ENCODE measurements around the gene TBCD. TPM values are rescaled to one million over a fixed set of nuclear protein-coding genes. Genes with fewer than 3 reads are reported as not detected.
"Not testable (repeated sequence)": the region's sequence is repeated elsewhere in the genome, so short reads cannot be mapped to it uniquely, and the experiment has no call there.

TBCD gene
- total and polyA plus RNA-seq, 2 experiments from 2014 or later: 19.3 to 33.8 TPM

DNA sequence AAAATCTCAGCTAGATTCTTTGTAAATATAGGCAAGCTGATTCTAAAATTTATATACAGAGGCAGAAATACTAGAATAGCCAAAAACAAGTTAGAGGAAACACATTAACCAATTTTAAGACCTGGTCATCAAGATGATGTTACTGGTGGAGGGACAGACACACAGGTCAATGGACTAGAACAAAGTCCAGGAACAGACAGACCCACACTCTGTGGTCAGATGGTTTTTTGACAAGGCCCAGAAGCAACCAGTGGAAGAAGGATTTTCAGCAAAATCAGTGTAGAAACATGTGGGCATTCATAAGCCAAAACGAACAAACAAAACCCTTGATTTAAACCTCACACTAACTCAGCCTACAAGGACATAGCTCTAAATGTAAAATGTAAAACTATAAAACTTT lies 227.9 kb downstream of the TBCD start:
- no peak overlapping the region for H3K4me3 ChIP-seq
- no peak for TF ChIP-seq EZH2 (IDR thresholded peaks at IDR 0.05; ENCODE audit: insufficient read depth, poor library complexity, severe bottlenecking)
- H3K9me2 ChIP-seq (ENCODE audit: insufficient read depth): no peaks in the 10 kb centered on the region
- H3K36me3 ChIP-seq (ENCODE audit: low read depth): no peaks in the 10 kb centered on the region
- no peaks in the 10 kb centered on the region for H3K27me3 ChIP-seq (replicated peaks; ENCODE audit: insufficient read depth)
- in situ Hi-C loops (cut with MboI): no loop called here
- no peaks in the 10 kb centered on the region for H4K20me1 ChIP-seq (ENCODE audit: insufficient read depth)
- no peaks in the 10 kb centered on the region for H3K4me1 ChIP-seq (ENCODE audit: insufficient read depth)
- WGBS, 2 experiments (ENCODE audit: low coverage in 1 of 2, low lambda C conversion rate in 2 of 2, missing lambda C conversion rate in 2 of 2): 90 to 92% methylated on average over 1 of the region's 1 CpG
- H3K4me2 ChIP-seq (ENCODE audit: unreplicated experiment): no peak overlapping the region
- H3K79me2 ChIP-seq (ENCODE audit: insufficient read depth): no peaks in the 10 kb centered on the region
- no peak overlapping the region for H3K27ac ChIP-seq
- H3K9me3 ChIP-seq (ENCODE audit: low read depth): no peaks in the 10 kb centered on the region
- no peak for DNase-seq
- 0 out of 2 replicates have a peak, but pooled peaks cover 7% of the 10 kb centered on the region for H3F3A ChIP-seq (ENCODE audit: insufficient read depth)
- H3K9ac ChIP-seq: no peak overlapping the region
- H2AFZ ChIP-seq: no peak overlapping the region

GRCh38 chr17:82980632-82981031 lies 228.8 kb downstream of the TBCD start:
- no peaks in the 10 kb centered on the region for H3K9me3 ChIP-seq (ENCODE audit: low read depth)
- whole genome bisulfite sequencing, 2 experiments (ENCODE audit: low coverage in 1 of 2, low lambda C conversion rate in 2 of 2, missing lambda C conversion rate in 2 of 2): 79 to 82% methylated on average over 9 of the region's 9 CpGs
- no peaks in the 10 kb centered on the region for H3K36me3 ChIP-seq (ENCODE audit: low read depth)
- no peaks in the 10 kb centered on the region for H3K9me2 ChIP-seq (ENCODE audit: insufficient read depth)
- H3K27me3 ChIP-seq (replicated peaks; ENCODE audit: insufficient read depth): no peaks in the 10 kb centered on the region
- no peak overlapping the region for H3K9ac ChIP-seq
- TF ChIP-seq EZH2phosphoT487 (IDR thresholded peaks at IDR 0.05; ENCODE audit: insufficient read depth, low read depth) (no peak), EZH2 (IDR thresholded peaks at IDR 0.05; ENCODE audit: insufficient read depth, poor library complexity, severe bottlenecking) (no peak)
- H3K4me2 ChIP-seq (ENCODE audit: unreplicated experiment): no peak overlapping the region
- no peaks in the 10 kb centered on the region for H4K20me1 ChIP-seq (ENCODE audit: insufficient read depth)
- no peak overlapping the region for H3K4me3 ChIP-seq
- 0 out of 2 replicates have a peak, but pooled peaks cover 7% of the 10 kb centered on the region for H3F3A ChIP-seq (ENCODE audit: insufficient read depth)
- H3K79me2 ChIP-seq (ENCODE audit: insufficient read depth): no peaks in the 10 kb centered on the region
- no peak overlapping the region for H3K27ac ChIP-seq
- H3K4me1 ChIP-seq (ENCODE audit: insufficient read depth): no peaks in the 10 kb centered on the region
- no peak overlapping the region for H2AFZ ChIP-seq
- DNase-seq: no peak
- in situ Hi-C loops (cut with MboI): no loop called here

DNA sequence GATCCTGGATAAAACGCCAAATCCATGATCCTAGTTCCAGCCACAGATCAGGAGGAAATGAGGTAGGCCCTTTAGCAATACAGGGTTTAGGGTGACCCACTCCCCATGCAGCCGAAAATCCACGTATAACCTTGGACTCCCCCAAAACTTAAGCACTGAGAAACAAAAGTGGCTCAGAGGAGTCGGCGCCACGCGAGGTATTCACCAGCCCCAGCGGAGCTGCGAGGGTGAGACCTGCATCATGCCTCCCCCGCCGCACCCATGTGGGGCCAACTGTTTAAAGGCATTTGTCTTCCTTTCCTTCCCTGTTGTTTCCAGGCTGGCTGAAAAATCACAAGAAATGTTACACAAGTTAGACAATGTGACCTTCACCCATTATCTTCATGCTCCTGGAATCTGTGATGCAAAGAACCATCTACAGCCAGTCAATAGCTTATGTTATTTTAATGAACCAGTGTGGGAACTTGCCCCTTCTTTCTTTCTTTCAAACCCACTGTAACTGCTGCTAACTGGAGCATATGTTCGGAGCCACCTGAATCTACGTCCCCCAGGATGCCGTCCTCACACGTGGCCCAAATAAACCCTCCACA lies 229.4 kb downstream of the TBCD start:
- H3K4me3 ChIP-seq: no peak overlapping the region
- H3F3A ChIP-seq (ENCODE audit: insufficient read depth): 0 out of 2 replicates have a peak, but pooled peaks cover 7% of the 10 kb centered on the region
- no peak overlapping the region for H3K27ac ChIP-seq
- no peak overlapping the region for H2AFZ ChIP-seq
- DNase-seq: no peak
- H3K27me3 ChIP-seq (replicated peaks; ENCODE audit: insufficient read depth): no peaks in the 10 kb centered on the region
- no peaks in the 10 kb centered on the region for H3K9me3 ChIP-seq (ENCODE audit: low read depth)
- in situ Hi-C loops (cut with MboI): no loop called here
- H3K36me3 ChIP-seq (ENCODE audit: low read depth): no peaks in the 10 kb centered on the region
- H3K4me2 ChIP-seq (ENCODE audit: unreplicated experiment): no peak overlapping the region
- H3K9me2 ChIP-seq (ENCODE audit: insufficient read depth): no peaks in the 10 kb centered on the region
- H3K79me2 ChIP-seq (ENCODE audit: insufficient read depth): no peaks in the 10 kb centered on the region
- 90% methylated on average over 15 of the region's 15 CpGs for WGBS, 2 experiments (ENCODE audit: low coverage in 1 of 2, low lambda C conversion rate in 2 of 2, missing lambda C conversion rate in 2 of 2)
- TF ChIP-seq EZH2phosphoT487 (IDR thresholded peaks at IDR 0.05; ENCODE audit: insufficient read depth, low read depth) (no peak), EZH2 (IDR thresholded peaks at IDR 0.05; ENCODE audit: insufficient read depth, poor library complexity, severe bottlenecking) (no peak)
- no peak overlapping the region for H3K9ac ChIP-seq
- no peaks in the 10 kb centered on the region for H3K4me1 ChIP-seq (ENCODE audit: insufficient read depth)
- H4K20me1 ChIP-seq (ENCODE audit: insufficient read depth): no peaks in the 10 kb centered on the region

- DNase-seq: no peak
- no peak overlapping the region for H3K4me3 ChIP-seq
- no peak overlapping the region for H3K9ac ChIP-seq
- no peak overlapping the region for H3K27ac ChIP-seq
- H3K9me3 ChIP-seq (ENCODE audit: low read depth): no peaks in the 10 kb centered on the region
- no peaks in the 10 kb centered on the region for H4K20me1 ChIP-seq (ENCODE audit: insufficient read depth)
- no peak for TF ChIP-seq EZH2phosphoT487 (IDR thresholded peaks at IDR 0.05; ENCODE audit: insufficient read depth, low read depth)
- TF ChIP-seq EZH2 (IDR thresholded peaks at IDR 0.05; ENCODE audit: insufficient read depth, poor library complexity, severe bottlenecking): no peak
- H2AFZ ChIP-seq: no peak overlapping the region
- H3K36me3 ChIP-seq (ENCODE audit: low read depth): no peaks in the 10 kb centered on the region
- no peaks in the 10 kb centered on the region for H3K27me3 ChIP-seq (replicated peaks; ENCODE audit: insufficient read depth)
- no peaks in the 10 kb centered on the region for H3K4me1 ChIP-seq (ENCODE audit: insufficient read depth)
- no peaks in the 10 kb centered on the region for H3K9me2 ChIP-seq (ENCODE audit: insufficient read depth)
- 85 to 91% methylated on average over 13 to 24 of the region's 27 CpGs for WGBS, 2 experiments (ENCODE audit: low coverage in 1 of 2, low lambda C conversion rate in 2 of 2, missing lambda C conversion rate in 2 of 2)
- H3F3A ChIP-seq (ENCODE audit: insufficient read depth): 0 out of 2 replicates have a peak, but pooled peaks cover 7% of the 10 kb centered on the region
- H3K4me2 ChIP-seq (ENCODE audit: unreplicated experiment): no peak overlapping the region
- no peaks in the 10 kb centered on the region for H3K79me2 ChIP-seq (ENCODE audit: insufficient read depth)
- in situ Hi-C loops (cut with MboI): no loop called here
Observed at GRCh38 chr17:82983510-82984248, 231.8 kb downstream of the TBCD start.

DNA sequence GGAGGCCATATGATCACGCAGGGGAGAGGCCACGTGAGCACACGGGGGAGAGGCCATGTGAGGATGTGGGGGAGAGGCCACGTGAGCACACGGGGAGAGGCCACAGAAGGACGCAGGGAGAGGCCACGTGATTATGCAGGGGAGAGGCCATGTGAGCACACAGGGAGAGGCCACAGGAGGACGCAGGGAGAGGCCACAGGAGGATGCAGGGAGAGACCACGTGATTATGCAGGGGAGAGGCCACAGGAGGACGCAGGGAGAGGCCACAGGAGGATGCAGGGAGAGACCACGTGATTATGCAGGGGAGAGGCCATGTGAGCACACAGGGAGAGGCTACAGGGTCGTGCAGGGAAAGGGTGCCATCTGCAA lies 232.4 kb downstream of the TBCD start:
- H3K9me2 ChIP-seq (ENCODE audit: insufficient read depth); H3F3A ChIP-seq (ENCODE audit: insufficient read depth); H4K20me1 ChIP-seq (ENCODE audit: insufficient read depth); H3K27ac ChIP-seq; H3K27me3 ChIP-seq (replicated peaks; ENCODE audit: insufficient read depth); H3K4me1 ChIP-seq (ENCODE audit: insufficient read depth); H3K4me3 ChIP-seq; in situ Hi-C loops (cut with MboI); H2AFZ ChIP-seq; H3K36me3 ChIP-seq (ENCODE audit: low read depth); H3K9ac ChIP-seq; H3K4me2 ChIP-seq (ENCODE audit: unreplicated experiment); H3K9me3 ChIP-seq (ENCODE audit: low read depth); DNase-seq; H3K79me2 ChIP-seq (ENCODE audit: insufficient read depth): not testable (repeated sequence)
- WGBS, 2 experiments (ENCODE audit: low coverage in 1 of 2, low lambda C conversion rate in 2 of 2, missing lambda C conversion rate in 2 of 2): 64 to 93% methylated on average over 3 to 11 of the region's 12 CpGs
